ENCODE results near the gene MBIP.

The MBIP gene

GRCh38 chr14:36325853-36326252 is 5.4 kb upstream of the MBIP start:
- DNase-seq (ENCODE audit: insufficient read length, low spot score) = no peak
- no peak for FAIRE-seq

DNA sequence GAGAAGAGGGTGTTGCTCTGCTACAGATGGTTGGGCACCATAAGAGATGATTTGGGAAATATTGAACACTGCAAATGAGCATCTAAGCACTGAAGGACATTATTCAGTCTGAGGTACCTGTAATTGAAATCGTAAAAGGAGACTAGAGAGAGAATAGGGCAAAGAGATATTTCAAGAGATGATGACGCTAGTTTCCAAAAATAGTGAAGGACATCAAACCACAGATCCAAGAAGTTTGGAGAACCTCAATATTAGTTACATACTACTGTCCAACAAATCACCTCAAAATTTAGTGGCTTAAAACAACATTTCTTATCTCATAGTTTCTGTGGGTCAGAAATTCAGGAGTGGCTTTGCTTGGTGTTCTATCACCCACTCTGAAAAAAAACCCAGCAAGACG is 4.5 kb upstream of the MBIP start:
- TF ChIP-seq, protein P1, sequence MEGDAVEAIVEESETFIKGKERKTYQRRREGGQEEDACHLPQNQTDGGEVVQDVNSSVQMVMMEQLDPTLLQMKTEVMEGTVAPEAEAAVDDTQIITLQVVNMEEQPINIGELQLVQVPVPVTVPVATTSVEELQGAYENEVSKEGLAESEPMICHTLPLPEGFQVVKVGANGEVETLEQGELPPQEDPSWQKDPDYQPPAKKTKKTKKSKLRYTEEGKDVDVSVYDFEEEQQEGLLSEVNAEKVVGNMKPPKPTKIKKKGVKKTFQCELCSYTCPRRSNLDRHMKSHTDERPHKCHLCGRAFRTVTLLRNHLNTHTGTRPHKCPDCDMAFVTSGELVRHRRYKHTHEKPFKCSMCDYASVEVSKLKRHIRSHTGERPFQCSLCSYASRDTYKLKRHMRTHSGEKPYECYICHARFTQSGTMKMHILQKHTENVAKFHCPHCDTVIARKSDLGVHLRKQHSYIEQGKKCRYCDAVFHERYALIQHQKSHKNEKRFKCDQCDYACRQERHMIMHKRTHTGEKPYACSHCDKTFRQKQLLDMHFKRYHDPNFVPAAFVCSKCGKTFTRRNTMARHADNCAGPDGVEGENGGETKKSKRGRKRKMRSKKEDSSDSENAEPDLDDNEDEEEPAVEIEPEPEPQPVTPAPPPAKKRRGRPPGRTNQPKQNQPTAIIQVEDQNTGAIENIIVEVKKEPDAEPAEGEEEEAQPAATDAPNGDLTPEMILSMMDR (IDR thresholded peaks at IDR 0.05; ENCODE audit: insufficient read depth, missing control alignments) = no peak
- DNase-seq (ENCODE audit: insufficient read length, low spot score) = no peak
- no peak for FAIRE-seq

More at GRCh38 chr14:36325853-36326252, 5.4 kb upstream of the MBIP start:
- TF ChIP-seq, protein P1 (IDR thresholded peaks at IDR 0.05; ENCODE audit: insufficient read depth, missing control alignments) = no peak

DNA sequence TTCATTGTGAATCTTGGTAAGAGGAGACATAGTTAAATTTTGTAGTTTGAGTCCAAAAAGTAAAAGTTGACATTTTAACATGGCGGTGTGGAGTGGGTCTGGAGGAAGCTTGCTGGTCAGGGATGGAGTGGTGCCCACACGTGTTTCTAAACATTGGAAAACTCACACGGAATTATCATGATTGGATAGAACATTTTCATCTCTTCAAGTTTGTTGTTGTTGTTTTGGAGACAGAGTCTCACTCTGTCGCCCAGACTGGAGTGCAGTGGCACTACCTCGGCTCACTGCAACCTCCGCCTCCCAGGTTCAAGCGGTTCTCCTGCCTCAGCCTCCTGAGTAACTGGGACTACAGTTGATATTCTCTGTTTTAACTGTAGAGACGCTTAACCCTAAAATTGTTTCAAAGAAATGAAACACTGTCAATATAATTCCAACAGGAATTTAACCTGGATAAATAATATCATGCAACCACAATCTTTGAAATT is 502 bp upstream of the MBIP start:
- TF ChIP-seq, protein P1 (IDR thresholded peaks at IDR 0.05; ENCODE audit: insufficient read depth, missing control alignments) = no peak
- FAIRE-seq = no peak
- no peak for DNase-seq (ENCODE audit: insufficient read length, low spot score)

- FAIRE-seq = no peak
- TF ChIP-seq, protein P1 (IDR thresholded peaks at IDR 0.05; ENCODE audit: insufficient read depth, missing control alignments) = no peak
- DNase-seq (ENCODE audit: insufficient read length, low spot score) = no peak
Measured at GRCh38 chr14:36319899-36320199, 588 bp downstream of the MBIP start.

- DNase-seq (ENCODE audit: insufficient read length, low spot score) (no peak), FAIRE-seq (no peak)
- TF ChIP-seq, protein P1 (IDR thresholded peaks at IDR 0.05; ENCODE audit: insufficient read depth, missing control alignments) = no peak
Measured at GRCh38 chr14:36317650-36318049, 2.8 kb downstream of the MBIP start.

- DNase-seq (ENCODE audit: insufficient read length, low spot score) (no peak), FAIRE-seq (no peak)
- TF ChIP-seq, protein P1 (IDR thresholded peaks at IDR 0.05; ENCODE audit: insufficient read depth, missing control alignments) = no peak
Measured at GRCh38 chr14:36316131-36316530, 4.3 kb downstream of the MBIP start.

DNA sequence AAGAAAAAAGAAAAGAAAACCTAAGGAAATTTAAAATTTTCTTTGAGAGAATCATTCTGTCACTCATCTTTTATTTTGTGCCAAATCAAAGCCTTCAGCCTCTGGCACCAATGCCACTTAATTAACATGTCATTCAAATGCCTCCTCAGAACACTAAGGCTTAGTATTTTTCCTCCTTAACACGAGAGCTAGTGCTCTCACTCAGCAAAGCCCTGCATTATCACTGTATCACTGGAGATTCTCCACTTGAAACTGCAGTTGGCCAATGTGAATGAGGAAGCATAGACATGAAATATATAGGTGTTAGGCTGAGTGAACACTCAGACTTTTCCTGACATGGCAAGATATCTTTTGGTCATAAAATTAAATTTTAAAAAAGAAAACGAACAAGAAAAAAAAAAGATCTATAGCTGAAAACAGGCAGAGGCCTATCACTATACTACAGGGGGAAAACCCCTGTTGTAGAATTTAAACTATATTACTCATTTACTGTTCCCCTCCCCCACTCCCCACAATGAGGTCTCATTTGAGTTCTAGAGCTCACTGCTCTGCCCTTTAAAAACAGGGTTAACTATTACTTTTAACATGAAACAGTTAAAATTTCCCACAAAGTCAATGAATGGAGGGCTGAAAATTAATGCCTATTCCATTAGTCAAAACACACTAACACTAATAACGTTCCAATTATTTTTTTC is 5.1 kb downstream of the MBIP start:
- DNase-seq (ENCODE audit: insufficient read length, low spot score) (no peak), FAIRE-seq (no peak)
- TF ChIP-seq, protein P1 (IDR thresholded peaks at IDR 0.05; ENCODE audit: insufficient read depth, missing control alignments) = no peak

Measured in D721Med (cell line).